ENCODE measurements around the gene POU5F2. TPM values are rescaled to one million over a fixed set of nuclear protein-coding genes. Genes with fewer than 3 reads are reported as not detected.

POU5F2 gene
- total and polyA plus RNA-seq, 2 donors = 0.11 to 0.28 TPM

DNA sequence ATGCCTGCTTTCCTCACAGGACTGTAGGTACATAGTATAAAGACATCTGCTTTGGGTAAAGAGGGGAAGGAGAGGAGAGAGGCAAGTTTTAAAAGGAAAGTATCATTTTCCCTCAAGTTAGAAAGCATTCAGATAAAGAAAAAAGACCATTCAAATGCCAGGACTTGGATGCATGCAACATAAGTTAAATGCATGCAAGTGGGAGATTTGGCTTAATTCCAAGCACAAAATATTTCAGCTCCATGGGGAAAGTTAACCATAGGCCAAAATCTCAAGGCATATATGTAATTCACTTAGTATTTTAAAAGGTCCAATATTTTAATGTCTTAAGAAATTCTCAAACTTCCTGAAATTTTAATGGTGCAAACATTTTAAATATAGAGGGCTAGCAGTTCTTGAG, 36.4 kb downstream of the POU5F2 start:
- H3K36me3 ChIP-seq (ENCODE audit: control insufficient read depth in 2 of 2, insufficient read depth in 2 of 2, low read length in 1 of 2) = no peaks in the 10 kb centered on the region
- no peaks in the 10 kb centered on the region for H3K27me3 ChIP-seq (ENCODE audit: control insufficient read depth in 2 of 2, insufficient read depth in 1 of 2, low read length in 1 of 2)
- no peaks in the 10 kb centered on the region for H3K4me1 ChIP-seq (ENCODE audit: control insufficient read depth in 2 of 2, insufficient read depth in 2 of 2, low read length in 2 of 2)
- no peak for DNase-seq (ENCODE audit: low read depth in 6 of 9, low spot score in 9 of 9)
- no peak overlapping the region for H3K27ac ChIP-seq (ENCODE audit: low read depth in 1 of 2, low read length in 1 of 2)
- no peak overlapping the region for H3K4me3 ChIP-seq (ENCODE audit: low read length in 2 of 2)
- H3K9me3 ChIP-seq (ENCODE audit: control insufficient read depth in 2 of 2, insufficient read depth in 1 of 2, low read length in 1 of 2) = no peaks in the 10 kb centered on the region

DNA sequence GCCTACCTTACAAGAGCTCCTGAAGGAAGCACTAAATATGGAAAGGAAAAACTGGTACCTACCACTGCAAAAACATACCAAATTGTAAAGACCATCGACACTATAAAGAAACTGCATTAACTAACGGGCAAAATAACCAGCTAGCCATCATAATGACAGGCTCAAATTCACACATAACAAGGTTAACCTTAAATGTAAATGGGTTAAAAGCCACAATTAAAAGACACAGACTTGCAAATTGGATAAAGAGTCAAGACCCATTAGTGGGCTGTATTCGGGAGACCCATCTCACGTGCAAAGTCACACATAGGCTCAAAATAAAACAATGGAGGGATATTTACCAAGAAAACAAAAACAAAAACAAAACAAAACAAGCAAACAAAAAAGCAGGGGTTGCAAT, 49.4 kb downstream of the POU5F2 start:
- WGBS = 98% methylated on average over 4 of the region's 4 CpGs
- DNase-seq (ENCODE audit: low read depth in 6 of 9, low spot score in 9 of 9) = no peak
- Histone ChIP-seq H3K27ac (ENCODE audit: low read depth in 1 of 2, low read length in 1 of 2) (no peak overlapping the region), H3K9me3 (ENCODE audit: control insufficient read depth in 2 of 2, insufficient read depth in 1 of 2, low read length in 1 of 2) (no peaks in the 10 kb centered on the region), H3K4me3 (ENCODE audit: low read length in 2 of 2) (no peak overlapping the region), H3K36me3 (ENCODE audit: control insufficient read depth in 2 of 2, insufficient read depth in 2 of 2, low read length in 1 of 2) (no peaks in the 10 kb centered on the region), H3K4me1 (ENCODE audit: control insufficient read depth in 2 of 2, insufficient read depth in 2 of 2, low read length in 2 of 2) (no peaks in the 10 kb centered on the region), H3K27me3 (ENCODE audit: control insufficient read depth in 2 of 2, insufficient read depth in 1 of 2, low read length in 1 of 2) (no peaks in the 10 kb centered on the region)

Other genes with a start within 250 kb of the POU5F2 start
- gene NR2F1-AS1, start 160.4 kb downstream of the POU5F2 start, total RNA-seq = 2.0 TPM
- 5.0 TPM for gene NR2F1-AS1, start 160.4 kb downstream of the POU5F2 start, polyA plus RNA-seq
- gene NR2F1, start 158.4 kb downstream of the POU5F2 start, total RNA-seq = 2.3 TPM
- gene NR2F1, start 158.4 kb downstream of the POU5F2 start, polyA plus RNA-seq = 0.94 TPM